NAMALWA (cell line): ENCODE measurements around the gene MIP.
"Not testable (repeated sequence)": the region's sequence is repeated elsewhere in the genome, so short reads cannot be mapped to it uniquely, and the experiment has no call there.

ENCODE experiments used
- DNase-seq: peaks from one replicate; pipeline ENCODE4 v3.0.0-alpha.2; 2015; ENCODE audit warnings: low spot score

MIP gene

GRCh38 chr12:56454557-56454956, at the start of gene MIP:
Gene MIP (minus strand): TSS chr12:56454657. CDS start chr12:56454613, 44 bp downstream.
- DNase-seq: no peak

GRCh38 chr12:56499879-56500278, 45.4 kb upstream of the MIP start:
- DNase-seq: not testable (repeated sequence)

- DNase-seq: not testable (repeated sequence)
Measured at GRCh38 chr12:56499452-56499851, 45.0 kb upstream of the MIP start.

GRCh38 chr12:56498126-56498902, 43.9 kb upstream of the MIP start:
- DNase-seq: not testable (repeated sequence)

GRCh38 chr12:56496704-56497103, 42.2 kb upstream of the MIP start:
- DNase-seq: peak; percentile 50

- not testable (repeated sequence) for DNase-seq
Measured at GRCh38 chr12:56494481-56494880, 40.0 kb upstream of the MIP start.

GRCh38 chr12:56494106-56494415, 39.6 kb upstream of the MIP start:
- not testable (repeated sequence) for DNase-seq

GRCh38 chr12:56493409-56494105, 39.1 kb upstream of the MIP start:
- not testable (repeated sequence) for DNase-seq

- DNase-seq: no peak
Measured at GRCh38 chr12:56490360-56490759, 35.9 kb upstream of the MIP start.

- peak; percentile 64 for DNase-seq
Measured at GRCh38 chr12:56488041-56488955, 33.8 kb upstream of the MIP start, which contains the start of gene GLS2. Gene GLS2 (minus strand): TSS chr12:56488161. CDS start chr12:56488118, 43 bp downstream.

GRCh38 chr12:56487448-56488040, 33.1 kb upstream of the MIP start:
- DNase-seq: no peak

GRCh38 chr12:56486694-56487093, 32.2 kb upstream of the MIP start:
- no peak for DNase-seq

- no peak for DNase-seq
Measured at GRCh38 chr12:56484566-56484965, 30.1 kb upstream of the MIP start.

- no peak for DNase-seq
Measured at GRCh38 chr12:56479625-56480024, 25.2 kb upstream of the MIP start.

- DNase-seq: no peak
Measured at GRCh38 chr12:56477521-56478225, 23.2 kb upstream of the MIP start.

GRCh38 chr12:56476972-56477432, 22.5 kb upstream of the MIP start:
- no peak for DNase-seq

GRCh38 chr12:56476143-56476542, 21.7 kb upstream of the MIP start:
- no peak for DNase-seq

- no peak for DNase-seq
Measured at GRCh38 chr12:56474389-56474788, 19.9 kb upstream of the MIP start.

GRCh38 chr12:56469007-56469930, 14.8 kb upstream of the MIP start:
- no peak for DNase-seq
